ENCODE data around the gene AGAP3. TPM values are rescaled to one million over a fixed set of nuclear protein-coding genes. Genes with fewer than 3 reads are reported as not detected.

AGAP3 gene
- total RNA-seq, 2 donors from 2014 or later = 52.1 to 62.8 TPM

- H3K27ac ChIP-seq = no peak overlapping the region
- no peak for ATAC-seq (ENCODE audit: insufficient number of reproducible peaks, low FRiP score, low read depth)
- no peaks in the 10 kb centered on the region for H3K9me3 ChIP-seq
- TF ChIP-seq, protein P1, sequence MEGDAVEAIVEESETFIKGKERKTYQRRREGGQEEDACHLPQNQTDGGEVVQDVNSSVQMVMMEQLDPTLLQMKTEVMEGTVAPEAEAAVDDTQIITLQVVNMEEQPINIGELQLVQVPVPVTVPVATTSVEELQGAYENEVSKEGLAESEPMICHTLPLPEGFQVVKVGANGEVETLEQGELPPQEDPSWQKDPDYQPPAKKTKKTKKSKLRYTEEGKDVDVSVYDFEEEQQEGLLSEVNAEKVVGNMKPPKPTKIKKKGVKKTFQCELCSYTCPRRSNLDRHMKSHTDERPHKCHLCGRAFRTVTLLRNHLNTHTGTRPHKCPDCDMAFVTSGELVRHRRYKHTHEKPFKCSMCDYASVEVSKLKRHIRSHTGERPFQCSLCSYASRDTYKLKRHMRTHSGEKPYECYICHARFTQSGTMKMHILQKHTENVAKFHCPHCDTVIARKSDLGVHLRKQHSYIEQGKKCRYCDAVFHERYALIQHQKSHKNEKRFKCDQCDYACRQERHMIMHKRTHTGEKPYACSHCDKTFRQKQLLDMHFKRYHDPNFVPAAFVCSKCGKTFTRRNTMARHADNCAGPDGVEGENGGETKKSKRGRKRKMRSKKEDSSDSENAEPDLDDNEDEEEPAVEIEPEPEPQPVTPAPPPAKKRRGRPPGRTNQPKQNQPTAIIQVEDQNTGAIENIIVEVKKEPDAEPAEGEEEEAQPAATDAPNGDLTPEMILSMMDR (IDR thresholded peaks at IDR 0.05) = no peak
- H3K4me3 ChIP-seq = no peak overlapping the region
- DNase-seq (ENCODE audit: low spot score) = no peak
- peaks cover 4% of the 10 kb centered on the region for H3K27me3 ChIP-seq (replicated peaks; ENCODE audit: insufficient read depth)
- H3K4me1 ChIP-seq (ENCODE audit: control insufficient read depth in 1 of 2, low read depth in 2 of 2) = peaks cover 0 to 7% of the 10 kb centered on the region in 2 donors
- no peaks in the 10 kb centered on the region for H3K36me3 ChIP-seq
Observed at GRCh38 chr7:151174246-151175046, 88.2 kb downstream of the AGAP3 start.

DNA sequence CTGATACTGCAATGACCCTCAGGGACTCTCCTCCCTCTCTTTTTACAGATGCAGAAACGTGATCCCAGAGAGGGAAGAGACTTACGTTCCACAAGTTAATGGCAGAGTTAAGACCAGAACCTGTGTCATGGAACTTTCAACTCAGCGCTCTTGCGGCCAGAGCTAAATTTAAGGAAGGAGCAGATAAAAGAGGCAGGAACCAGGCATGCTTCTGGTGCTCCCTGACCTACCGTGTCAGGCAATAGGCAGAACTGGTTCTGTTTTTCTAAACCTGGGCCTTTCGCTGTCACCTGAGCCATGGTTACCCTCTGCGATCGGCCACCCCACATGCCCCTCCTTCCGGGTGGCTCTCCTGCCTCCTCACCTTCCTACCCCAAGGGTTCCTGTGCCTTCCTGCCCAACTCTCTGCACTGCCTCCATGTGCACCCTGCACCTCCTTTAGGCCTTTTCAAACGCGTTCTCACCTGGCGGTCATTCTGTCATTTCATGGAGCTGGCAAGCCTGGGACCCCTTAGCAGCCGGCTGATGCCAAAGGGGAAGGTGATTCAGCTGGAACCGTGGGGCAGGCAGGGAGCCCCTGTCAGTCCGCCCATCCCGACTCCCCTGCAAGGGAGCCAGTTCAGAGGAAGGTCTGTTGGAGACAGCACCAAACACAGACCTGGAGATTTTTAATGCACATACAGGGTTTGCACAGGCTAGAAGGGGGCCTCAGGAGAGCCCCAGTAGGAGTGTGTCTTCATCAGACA, 88.9 kb downstream of the AGAP3 start:
- no peak for ATAC-seq (ENCODE audit: insufficient number of reproducible peaks, low FRiP score, low read depth)
- TF ChIP-seq, protein P1 (IDR thresholded peaks at IDR 0.05) = no peak
- Histone ChIP-seq H3K4me3 (no peak overlapping the region), H3K27me3 (replicated peaks; ENCODE audit: insufficient read depth) (peaks cover 4% of the 10 kb centered on the region), H3K36me3 (no peaks in the 10 kb centered on the region), H3K9me3 (no peaks in the 10 kb centered on the region), H3K4me1 (ENCODE audit: control insufficient read depth in 1 of 2, low read depth in 2 of 2) (peaks cover 0 to 7% of the 10 kb centered on the region in 2 donors), H3K27ac (no peak overlapping the region)
- DNase-seq (ENCODE audit: low spot score) = no peak

DNA sequence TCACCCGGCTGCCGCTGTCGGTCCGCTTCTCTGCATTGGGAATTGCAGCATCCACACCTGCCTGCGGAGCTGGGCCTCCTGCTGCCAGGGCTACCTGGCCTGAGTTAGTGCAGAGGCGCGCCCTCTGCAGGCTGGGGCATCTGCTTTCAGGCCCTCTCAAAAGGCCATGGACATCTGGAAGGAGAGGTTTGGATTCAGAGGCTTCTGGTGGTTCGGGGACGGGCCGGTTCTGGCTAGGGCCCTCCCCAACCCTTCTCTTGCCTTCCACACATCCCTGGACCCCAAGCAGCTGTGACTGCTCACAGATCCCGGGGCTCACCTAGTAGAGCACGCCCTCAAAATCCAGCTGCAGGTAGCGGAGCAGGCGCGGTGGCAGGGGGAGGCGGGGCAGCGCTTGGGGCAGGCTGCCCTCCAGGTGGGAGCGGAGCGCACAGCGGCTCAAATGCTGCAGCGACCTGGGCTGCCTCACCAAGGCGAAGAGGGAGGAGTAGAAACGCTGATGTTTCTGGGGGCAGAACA, 89.6 kb downstream of the AGAP3 start:
- ATAC-seq (ENCODE audit: insufficient number of reproducible peaks, low FRiP score, low read depth) (no peak), DNase-seq (ENCODE audit: low spot score) (no peak)
- Histone ChIP-seq H3K27me3 (replicated peaks; ENCODE audit: insufficient read depth) (peaks cover 4% of the 10 kb centered on the region), H3K4me3 (no peak overlapping the region), H3K27ac (no peak overlapping the region), H3K4me1 (ENCODE audit: control insufficient read depth in 1 of 2, low read depth in 2 of 2) (peaks cover 0 to 7% of the 10 kb centered on the region in 2 donors), H3K9me3 (no peaks in the 10 kb centered on the region), H3K36me3 (no peaks in the 10 kb centered on the region)
- TF ChIP-seq, protein P1 (IDR thresholded peaks at IDR 0.05) = no peak

- TF ChIP-seq, protein P1 (IDR thresholded peaks at IDR 0.05) = no peak
- Histone ChIP-seq H3K4me3 (no peak overlapping the region), H3K4me1 (ENCODE audit: control insufficient read depth in 1 of 2, low read depth in 2 of 2) (peaks cover 0 to 7% of the 10 kb centered on the region in 2 donors), H3K27ac (no peak overlapping the region), H3K9me3 (no peaks in the 10 kb centered on the region), H3K36me3 (no peaks in the 10 kb centered on the region), H3K27me3 (replicated peaks; ENCODE audit: insufficient read depth) (peaks cover 4% of the 10 kb centered on the region)
- DNase-seq (ENCODE audit: low spot score) (no peak), ATAC-seq (ENCODE audit: insufficient number of reproducible peaks, low FRiP score, low read depth) (no peak)
Observed at GRCh38 chr7:151176401-151176800, 90.1 kb downstream of the AGAP3 start.

- H3K27me3 ChIP-seq (replicated peaks; ENCODE audit: insufficient read depth) = peaks cover 4% of the 10 kb centered on the region
- H3K4me3 ChIP-seq = no peak overlapping the region
- peaks cover 0 to 7% of the 10 kb centered on the region in 2 donors for H3K4me1 ChIP-seq (ENCODE audit: control insufficient read depth in 1 of 2, low read depth in 2 of 2)
- DNase-seq (ENCODE audit: low spot score) = no peak
- TF ChIP-seq, protein P1 (IDR thresholded peaks at IDR 0.05) = no peak
- no peak overlapping the region for H3K27ac ChIP-seq
- H3K9me3 ChIP-seq = no peaks in the 10 kb centered on the region
- ATAC-seq (ENCODE audit: insufficient number of reproducible peaks, low FRiP score, low read depth) = no peak
- H3K36me3 ChIP-seq = no peaks in the 10 kb centered on the region
Observed at GRCh38 chr7:151177310-151177709, 91.0 kb downstream of the AGAP3 start.

Measured in thoracic aorta (tissue), 2 donors.